NT2/D1 (cell line): ENCODE data around the gene SSH2.

Experiments used
- SUZ12 ChIP-seq: IDR thresholded peaks from 2 replicates; pipeline ENCODE4 v1.6.1; 2011; ENCODE audit not compliant: insufficient read length, insufficient read depth; ENCODE audit errors: extremely low read depth
- YY1 ChIP-seq: IDR thresholded peaks from 2 replicates; pipeline ENCODE4 v1.6.1; 2011; ENCODE audit not compliant: insufficient read length, insufficient read depth

GRCh38 chr17:29906969-29907368, 23.1 kb downstream of the SSH2 start:
- TF ChIP-seq YY1: no peak
- no peak for TF ChIP-seq SUZ12
